ENCODE data around the gene TSTD1. TPM values are rescaled to one million over a fixed set of nuclear protein-coding genes. Genes with fewer than 3 reads are reported as not detected.
"Not testable (repeated sequence)": the region's sequence is repeated elsewhere in the genome, so short reads cannot be mapped to it uniquely, and the experiment has no call there.

The TSTD1 gene
- total RNA-seq, 1 donor from 2014 or later = 42.6 TPM

DNA sequence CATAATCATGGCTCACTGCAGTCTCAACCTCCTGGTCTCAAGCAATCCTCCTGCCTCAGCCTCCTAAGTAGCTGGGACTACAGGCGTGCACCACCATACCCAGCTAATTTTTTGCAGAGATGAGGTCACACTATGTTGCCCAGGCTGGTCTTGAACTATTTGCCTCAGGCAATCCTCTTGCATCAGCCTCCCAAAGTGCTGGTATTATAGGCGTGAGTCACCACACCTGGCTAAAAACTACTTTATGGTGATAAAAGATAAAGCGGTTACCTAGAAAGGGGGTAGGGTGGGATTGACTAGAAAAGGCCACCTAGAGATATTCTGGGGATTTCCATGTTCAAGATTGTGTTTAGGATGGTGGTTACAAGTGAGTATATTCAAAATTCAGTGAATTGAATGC, 5.0 kb downstream of the TSTD1 start:
- no peak for DNase-seq

DNA sequence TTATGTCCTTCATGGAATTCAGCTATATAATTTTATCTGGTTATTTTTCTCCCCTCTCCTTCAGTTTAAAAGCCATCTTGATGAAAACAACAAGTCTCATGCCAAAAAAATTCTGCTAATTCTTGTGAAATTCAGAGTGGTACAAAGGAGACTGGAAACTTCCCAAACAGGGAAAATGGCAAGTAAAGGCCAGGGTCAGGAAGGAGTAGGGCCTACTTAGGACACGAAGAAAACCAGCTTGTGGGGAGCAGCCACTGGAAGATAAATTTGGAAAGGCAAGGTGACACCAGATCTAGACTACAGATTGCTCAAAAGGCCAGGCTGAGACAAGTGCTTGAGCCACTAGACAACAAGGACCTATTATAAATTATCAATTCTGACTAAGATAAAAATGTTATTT, 6.4 kb downstream of the TSTD1 start:
- no peak for DNase-seq

DNA sequence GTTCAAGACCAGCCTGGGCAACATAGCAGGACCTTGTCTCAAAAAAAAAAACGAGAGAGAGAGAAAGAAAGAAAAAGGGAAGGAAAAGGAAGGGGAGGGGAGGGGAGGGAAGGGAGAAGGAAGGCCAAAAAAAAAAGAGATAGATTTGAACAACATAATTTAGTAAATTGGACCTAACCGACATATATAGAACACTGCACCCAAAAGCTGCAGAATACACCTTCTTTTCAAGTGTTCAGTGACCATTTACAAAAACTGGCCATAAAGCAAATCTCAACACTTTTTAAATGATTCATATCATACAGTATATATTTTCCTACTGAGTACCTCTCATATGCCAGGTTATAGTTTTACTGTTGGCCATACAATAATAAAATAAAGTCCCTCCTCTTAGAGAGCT, 6.9 kb downstream of the TSTD1 start:
- DNase-seq = no peak

DNA sequence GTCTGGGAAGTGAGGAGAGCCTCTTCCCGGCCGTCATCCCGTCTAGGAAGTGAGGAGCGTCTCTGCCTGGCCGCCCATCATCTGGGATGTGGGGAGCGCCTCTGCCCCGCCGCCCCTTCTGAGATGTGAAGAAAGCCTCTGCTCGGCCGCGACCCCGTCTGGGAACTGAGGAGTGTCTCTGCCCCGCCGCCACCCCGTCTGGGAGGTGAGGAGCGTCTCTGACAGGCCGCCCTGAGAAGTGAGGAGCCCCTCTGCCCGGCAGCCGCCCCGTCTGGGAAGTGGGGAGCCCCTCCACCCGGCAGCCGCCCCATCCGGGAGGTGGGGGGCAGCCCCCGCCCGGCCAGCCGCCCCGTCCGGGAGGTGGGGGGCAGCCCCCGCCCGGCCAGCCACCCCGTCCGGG, 9.3 kb downstream of the TSTD1 start:
- DNase-seq = not testable (repeated sequence)

DNA sequence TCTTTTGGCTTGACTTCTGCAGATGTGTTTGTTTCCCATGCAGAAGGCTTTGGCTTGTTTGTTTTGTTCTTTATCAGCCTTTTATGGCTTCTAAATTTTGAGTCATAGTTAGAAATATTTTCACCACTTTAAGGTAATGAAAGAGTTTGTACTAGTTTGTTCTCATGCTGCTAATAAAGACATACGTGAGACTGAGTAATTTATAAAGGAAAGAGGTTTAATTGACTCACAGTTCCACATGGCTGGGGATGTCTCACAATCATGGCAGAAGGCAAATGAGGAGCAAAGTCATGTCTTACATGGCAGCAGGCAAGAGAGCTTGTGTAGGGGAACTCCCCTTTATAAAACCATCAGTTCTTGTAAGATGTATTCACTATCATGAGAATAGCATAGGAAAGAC, 11.8 kb downstream of the TSTD1 start:
- not testable (repeated sequence) for DNase-seq

- not testable (repeated sequence) for DNase-seq
Measured at GRCh38 chr1:161022432-161022831, 16.3 kb downstream of the TSTD1 start.

DNA sequence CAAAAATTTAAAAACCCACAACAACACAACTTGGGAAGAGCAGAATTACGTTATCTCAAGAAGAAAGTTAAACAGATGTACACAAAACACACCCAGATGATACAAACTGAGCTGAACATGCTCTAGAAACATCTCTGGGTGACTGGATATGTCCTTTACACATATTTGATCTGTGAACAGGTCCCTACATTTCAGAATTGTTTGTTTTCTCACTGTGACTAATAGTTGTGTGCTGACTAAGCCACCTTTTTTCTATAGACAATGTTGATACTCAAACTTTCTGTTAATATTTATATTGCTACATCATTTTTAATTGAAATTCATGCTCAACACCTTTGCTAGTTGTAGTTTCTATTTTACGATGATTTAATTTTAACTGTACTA, 16.8 kb downstream of the TSTD1 start:
- DNase-seq = no peak

DNA sequence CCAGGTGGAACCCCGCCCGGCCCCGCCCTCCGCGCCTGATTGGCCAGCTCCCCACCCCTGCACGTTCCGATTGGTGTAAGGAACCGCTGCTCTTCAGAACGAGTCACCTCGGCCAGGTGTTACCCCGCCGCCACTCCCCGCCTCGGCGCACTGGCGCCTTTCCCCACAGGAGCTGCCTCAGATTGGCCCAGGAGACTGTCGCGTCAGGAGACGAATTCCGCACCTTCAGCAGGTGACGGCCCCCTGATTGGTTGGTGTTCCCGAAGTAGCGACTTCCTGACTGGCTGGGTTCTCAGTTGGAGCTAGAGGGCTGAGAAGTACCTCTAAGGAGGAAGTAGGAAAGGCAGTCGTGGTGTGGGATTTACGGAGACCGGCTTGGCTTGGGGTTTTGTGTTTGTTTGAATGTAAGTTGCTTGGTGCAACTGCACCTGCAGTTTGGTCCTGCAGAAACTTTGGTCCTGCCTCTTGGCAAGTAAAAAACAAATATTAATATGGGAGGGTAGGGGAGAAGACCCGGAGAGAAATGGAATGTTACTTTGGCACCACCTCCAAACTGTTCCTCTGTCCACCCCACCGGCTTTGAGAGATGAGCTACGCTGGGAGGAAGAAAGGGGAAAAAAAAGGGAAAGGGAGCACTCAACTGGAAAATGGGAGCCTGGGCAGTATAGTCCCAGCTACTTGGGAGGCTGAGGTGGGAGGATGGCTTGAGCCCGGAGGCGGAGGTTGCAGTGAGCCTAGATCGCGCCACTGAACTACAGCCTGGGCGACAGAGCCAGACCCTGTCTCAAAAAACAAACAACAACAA, 17.4 kb downstream of the TSTD1 start:
- DNase-seq = peak; percentile 53

DNA sequence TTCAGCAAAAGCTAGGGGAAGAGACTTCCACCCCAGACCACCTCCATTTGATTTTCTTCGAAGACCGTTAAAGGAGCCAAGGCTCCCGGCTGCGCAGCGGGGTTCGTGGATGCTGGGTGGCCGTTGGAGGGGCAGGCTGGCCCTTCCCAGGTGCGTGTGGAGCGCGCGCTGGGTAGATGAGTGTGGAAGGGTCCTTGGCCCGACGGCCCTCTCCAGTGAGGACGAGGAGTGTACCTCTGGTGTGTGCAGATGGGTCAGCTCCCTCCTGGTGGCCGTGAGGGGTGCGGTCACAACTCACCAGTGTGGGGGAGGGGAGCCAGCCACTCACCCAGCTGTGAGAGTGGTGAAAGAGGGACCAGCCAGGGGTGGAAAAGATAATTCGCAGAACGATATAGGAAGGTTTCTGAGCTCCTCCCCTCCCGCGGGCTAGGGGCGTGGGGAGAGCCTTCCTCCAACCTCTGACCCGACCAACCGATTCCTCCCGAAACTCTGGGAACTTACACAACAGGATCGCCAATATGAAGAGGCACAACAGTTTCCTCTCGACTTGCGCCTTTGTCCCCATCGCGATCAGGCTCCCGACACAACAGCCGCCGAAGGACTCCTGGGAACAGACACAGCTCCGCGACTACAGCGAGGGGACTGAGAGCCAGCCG, 18.1 kb downstream of the TSTD1 start, which contains the start of gene F11R:
Gene F11R (minus strand): TSS at position 644 of the 656 bp plus-strand sequence. CDS start 79 bp downstream, at position 565.
- no peak for DNase-seq

DNA sequence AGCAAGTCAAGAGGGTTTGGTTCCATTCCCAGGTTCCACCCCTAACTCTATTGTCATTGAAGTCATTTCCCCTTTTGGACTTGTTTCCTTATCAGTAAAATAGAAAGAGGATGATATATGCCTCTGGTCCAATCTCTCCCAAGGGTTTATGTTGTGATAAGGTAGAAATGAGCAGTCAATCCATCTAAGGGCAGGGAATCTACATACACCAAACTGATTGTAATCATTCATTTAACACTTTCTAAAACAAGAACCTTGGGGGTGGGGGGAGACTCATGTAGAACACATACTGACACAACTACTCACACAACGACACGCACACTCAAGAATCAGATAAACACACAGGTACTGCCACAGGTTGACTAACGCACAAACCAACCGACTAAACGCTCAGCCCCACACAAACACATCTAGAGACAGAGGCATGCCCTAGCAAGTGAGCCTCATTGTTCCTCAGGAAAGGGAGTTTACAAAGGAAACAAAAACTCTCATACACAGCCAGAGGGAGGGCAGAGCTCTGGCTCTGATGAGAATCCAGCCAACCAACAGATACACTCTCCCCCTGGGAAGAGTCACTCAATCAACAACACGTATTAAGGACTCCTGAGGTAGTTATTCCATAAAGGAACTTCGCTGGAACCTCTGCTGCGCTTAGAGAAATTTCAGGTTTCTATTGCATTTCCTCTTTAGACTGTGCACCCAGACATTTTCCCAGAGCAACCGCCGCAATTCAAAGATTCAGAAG, 18.8 kb downstream of the TSTD1 start:
- no peak for DNase-seq

GRCh38 chr1:161019111-161019660, 19.6 kb downstream of the TSTD1 start:
- DNase-seq = not testable (repeated sequence)

GRCh38 chr1:161018631-161018930, 20.2 kb downstream of the TSTD1 start:
- no peak for DNase-seq

GRCh38 chr1:161017756-161018630, 20.8 kb downstream of the TSTD1 start:
- no peak for DNase-seq

DNA sequence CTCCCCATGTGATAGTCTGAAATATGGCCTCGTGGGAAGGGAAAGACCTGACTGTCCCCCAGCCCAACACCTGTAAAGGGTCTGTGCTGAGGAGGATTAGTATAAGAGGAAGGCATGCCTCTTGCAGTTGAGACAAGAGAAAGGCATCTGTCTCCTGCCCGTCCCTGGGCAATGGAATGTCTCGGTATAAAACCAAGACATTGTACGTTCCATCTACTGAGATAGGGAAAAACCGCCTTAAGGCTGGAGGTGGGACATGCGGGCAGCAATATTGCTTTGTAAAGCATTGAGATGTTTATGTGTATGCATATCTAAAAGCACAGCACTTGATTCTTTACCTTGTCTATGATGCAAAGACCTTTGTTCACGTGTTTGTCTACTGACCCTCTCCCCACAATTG, 21.6 kb downstream of the TSTD1 start:
- DNase-seq = not testable (repeated sequence)

GRCh38 chr1:161016683-161017082, 22.1 kb downstream of the TSTD1 start:
- not testable (repeated sequence) for DNase-seq

DNA sequence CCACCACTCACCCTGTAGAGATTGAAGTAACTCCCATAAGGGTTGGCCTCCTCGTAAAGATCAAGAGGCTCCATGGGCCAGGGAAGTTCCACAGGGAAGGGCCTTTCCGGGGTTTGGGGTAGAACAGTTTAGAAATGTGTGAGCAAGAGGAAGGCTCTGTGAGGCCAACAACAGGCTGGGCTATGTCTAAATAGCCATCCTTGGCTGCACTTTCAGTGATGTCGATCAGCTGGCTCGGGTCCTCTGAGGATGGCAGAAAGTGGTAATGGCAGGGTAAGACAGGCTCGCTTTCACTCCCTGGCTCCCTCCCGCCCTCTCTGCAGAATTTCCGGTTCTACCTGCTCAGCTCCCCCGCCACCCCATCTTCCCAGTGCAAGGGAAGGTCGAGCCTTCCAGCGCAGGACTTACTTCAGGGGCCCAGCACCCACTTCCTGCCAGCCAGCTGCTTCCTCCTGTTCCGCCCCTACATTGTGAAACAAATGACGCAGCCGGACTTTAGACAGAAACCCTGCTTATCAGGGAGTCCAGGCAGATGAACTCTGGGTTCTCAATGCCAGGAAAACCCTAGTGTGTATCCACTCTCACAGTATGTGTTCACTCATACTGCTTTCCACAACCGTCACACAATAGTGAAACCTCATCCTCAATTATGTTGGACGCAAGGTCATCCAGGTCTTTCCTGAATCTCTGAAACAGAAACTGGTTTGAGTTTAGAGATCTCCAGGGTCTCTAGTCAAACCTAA, 25.1 kb downstream of the TSTD1 start:
- no peak for DNase-seq

DNA sequence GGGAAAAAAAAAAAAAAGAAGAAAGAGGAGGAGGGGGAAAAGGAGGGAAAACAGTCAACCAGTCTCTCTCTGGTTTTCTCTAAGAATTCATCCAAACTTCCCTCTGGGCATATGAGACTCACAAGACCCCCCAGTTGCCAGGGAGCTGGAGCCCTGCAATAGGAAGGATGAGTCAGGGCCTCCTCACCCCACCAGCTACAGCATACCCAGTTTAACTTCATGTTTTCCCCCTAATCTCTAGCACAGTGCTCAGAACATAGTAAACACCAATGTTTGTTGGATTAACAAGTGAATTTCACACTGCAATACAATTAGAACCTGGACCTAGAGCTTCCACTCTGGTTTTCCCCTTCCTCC, 25.7 kb downstream of the TSTD1 start:
- DNase-seq = no peak

- no peak for DNase-seq
Measured at GRCh38 chr1:161012420-161012819, 26.3 kb downstream of the TSTD1 start.

GRCh38 chr1:161009602-161010211, 29.1 kb downstream of the TSTD1 start:
- DNase-seq = no peak

- DNase-seq = no peak
Measured at GRCh38 chr1:161008869-161009510, 29.8 kb downstream of the TSTD1 start.
